ENCODE data around the gene ABHD5. TPM values are rescaled to one million over a fixed set of nuclear protein-coding genes. Genes with fewer than 3 reads are reported as not detected.

The ABHD5 gene
- total RNA-seq, 1 donor from 2014 or later = 17.5 TPM

GRCh38 chr3:43735618-43736017 is 44.9 kb downstream of the ABHD5 start:
- H3K9me3 Mint-ChIP-seq (ENCODE audit: unreplicated experiment) = no peaks in the 10 kb centered on the region
- no peak for DNase-seq (ENCODE audit: low spot score)
- no peaks in the 10 kb centered on the region for H3K36me3 Mint-ChIP-seq (ENCODE audit: low read depth, unreplicated experiment)
- H3K4me3 Mint-ChIP-seq (ENCODE audit: unreplicated experiment) = no peak overlapping the region
- peaks cover 6% of the 10 kb centered on the region for H3K27me3 Mint-ChIP-seq (ENCODE audit: unreplicated experiment)
- H3K27ac Mint-ChIP-seq (ENCODE audit: unreplicated experiment) = no peak overlapping the region
- H3K4me1 Mint-ChIP-seq (ENCODE audit: unreplicated experiment) = no peaks in the 10 kb centered on the region
- no peak for TF ChIP-seq CTCF (IDR thresholded peaks at IDR 0.05; ENCODE audit: unreplicated experiment)

GRCh38 chr3:43736558-43737440 is 46.1 kb downstream of the ABHD5 start:
- Mint-ChIP-seq H3K27me3 (ENCODE audit: unreplicated experiment) (peaks cover 6% of the 10 kb centered on the region), H3K4me3 (ENCODE audit: unreplicated experiment) (no peak overlapping the region), H3K9me3 (ENCODE audit: unreplicated experiment) (no peaks in the 10 kb centered on the region), H3K4me1 (ENCODE audit: unreplicated experiment) (no peaks in the 10 kb centered on the region), H3K27ac (ENCODE audit: unreplicated experiment) (no peak overlapping the region), H3K36me3 (ENCODE audit: low read depth, unreplicated experiment) (no peaks in the 10 kb centered on the region)
- no peak for DNase-seq (ENCODE audit: low spot score)
- no peak for TF ChIP-seq CTCF (IDR thresholded peaks at IDR 0.05; ENCODE audit: unreplicated experiment)

GRCh38 chr3:43738305-43738704 is 47.6 kb downstream of the ABHD5 start:
- no peak for DNase-seq (ENCODE audit: low spot score)
- Mint-ChIP-seq H3K4me3 (ENCODE audit: unreplicated experiment) (no peak overlapping the region), H3K27me3 (ENCODE audit: unreplicated experiment) (peaks cover 6% of the 10 kb centered on the region), H3K36me3 (ENCODE audit: low read depth, unreplicated experiment) (no peaks in the 10 kb centered on the region), H3K27ac (ENCODE audit: unreplicated experiment) (no peak overlapping the region), H3K9me3 (ENCODE audit: unreplicated experiment) (no peaks in the 10 kb centered on the region), H3K4me1 (ENCODE audit: unreplicated experiment) (no peaks in the 10 kb centered on the region)
- TF ChIP-seq CTCF (IDR thresholded peaks at IDR 0.05; ENCODE audit: unreplicated experiment) = no peak

- H3K36me3 Mint-ChIP-seq (ENCODE audit: low read depth, unreplicated experiment) = no peaks in the 10 kb centered on the region
- H3K27me3 Mint-ChIP-seq (ENCODE audit: unreplicated experiment) = peaks cover 1% of the 10 kb centered on the region
- no peak for TF ChIP-seq CTCF (IDR thresholded peaks at IDR 0.05; ENCODE audit: unreplicated experiment)
- no peak overlapping the region for H3K4me3 Mint-ChIP-seq (ENCODE audit: unreplicated experiment)
- DNase-seq (ENCODE audit: low spot score) = no peak
- no peaks in the 10 kb centered on the region for H3K9me3 Mint-ChIP-seq (ENCODE audit: unreplicated experiment)
- H3K4me1 Mint-ChIP-seq (ENCODE audit: unreplicated experiment) = no peaks in the 10 kb centered on the region
- H3K27ac Mint-ChIP-seq (ENCODE audit: unreplicated experiment) = no peak overlapping the region
These were observed 52.2 kb downstream of the ABHD5 start for GRCh38 chr3:43742920-43743319.

- TF ChIP-seq CTCF (IDR thresholded peaks at IDR 0.05; ENCODE audit: unreplicated experiment) = no peak
- Mint-ChIP-seq H3K4me3 (ENCODE audit: unreplicated experiment) (no peak overlapping the region), H3K27me3 (ENCODE audit: unreplicated experiment) (peaks cover 6% of the 10 kb centered on the region), H3K4me1 (ENCODE audit: unreplicated experiment) (no peaks in the 10 kb centered on the region), H3K27ac (ENCODE audit: unreplicated experiment) (no peak overlapping the region), H3K36me3 (ENCODE audit: low read depth, unreplicated experiment) (no peaks in the 10 kb centered on the region), H3K9me3 (ENCODE audit: unreplicated experiment) (no peaks in the 10 kb centered on the region)
- DNase-seq (ENCODE audit: low spot score) = no peak
These were observed 56.9 kb downstream of the ABHD5 start for GRCh38 chr3:43747641-43748040.

Data from endothelial cell (in vitro differentiated cells).